ENCODE results near the gene PCGF5.
"Not testable (repeated sequence)": the region's sequence is repeated elsewhere in the genome, so short reads cannot be mapped to it uniquely, and the experiment has no call there.

The PCGF5 gene

GRCh38 chr10:91220194-91220953 is at the start of gene PCGF5:
TSS of gene PCGF5 (plus strand) at chr10:91220663. CDS start at chr10:91222872, 2,209 bp downstream.
- peak; percentile 88 for DNase-seq

GRCh38 chr10:91171485-91171884 is 49.0 kb upstream of the PCGF5 start:
- DNase-seq, result no peak

GRCh38 chr10:91172348-91172747 is 48.1 kb upstream of the PCGF5 start:
- no peak for DNase-seq

DNA sequence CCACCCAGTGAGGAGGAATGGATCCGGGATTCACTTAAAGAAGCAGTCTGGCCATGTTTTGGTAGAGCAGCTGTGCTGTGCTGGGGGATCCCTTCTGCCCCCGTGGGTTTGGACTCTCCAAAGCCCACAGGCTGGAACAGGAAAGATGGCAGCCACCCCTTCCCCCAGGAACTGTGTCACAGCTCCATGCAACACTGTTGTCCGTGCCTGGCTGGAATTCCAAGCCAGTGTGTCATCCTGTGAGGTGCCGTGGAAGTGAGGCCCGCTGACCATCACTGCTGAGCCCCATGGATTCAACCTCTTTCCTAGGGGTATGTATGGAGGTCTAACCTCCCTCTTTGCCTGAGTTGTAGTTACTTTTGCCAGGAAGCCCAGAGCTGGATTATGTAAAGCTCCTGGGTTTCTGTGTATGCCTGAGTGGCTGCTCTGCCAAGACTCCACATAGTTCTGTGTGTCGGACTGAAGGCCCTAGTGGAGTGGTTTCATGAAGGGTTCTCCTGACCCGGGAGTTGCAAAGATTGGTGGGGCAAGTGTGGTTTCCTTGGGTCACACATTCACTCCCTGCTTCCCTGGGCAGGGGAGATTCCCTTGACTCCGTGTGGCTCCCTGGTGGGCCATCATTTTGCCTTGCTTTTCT is 35.1 kb upstream of the PCGF5 start:
- DNase-seq, result no peak

DNA sequence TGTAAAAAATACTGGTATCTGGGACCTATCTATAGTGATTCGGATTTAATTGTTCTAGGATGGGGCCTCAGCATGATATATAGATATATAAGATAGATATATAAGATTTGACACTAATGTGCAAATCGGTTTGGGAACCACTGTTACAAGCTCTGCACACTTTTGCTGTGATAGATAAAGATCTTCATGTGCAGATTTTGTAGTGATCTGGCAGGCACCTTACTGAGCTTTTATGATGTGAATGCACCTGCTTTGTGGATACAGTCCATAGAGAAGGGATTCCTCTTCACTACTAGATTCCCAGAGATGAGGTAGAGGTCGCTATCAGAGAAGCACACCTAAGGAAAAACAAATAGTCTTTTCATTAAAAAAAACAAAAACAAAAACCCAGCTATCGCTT is 33.3 kb upstream of the PCGF5 start:
- DNase-seq, result no peak

GRCh38 chr10:91188010-91188409 is 32.5 kb upstream of the PCGF5 start:
- DNase-seq, result not testable (repeated sequence)

DNA sequence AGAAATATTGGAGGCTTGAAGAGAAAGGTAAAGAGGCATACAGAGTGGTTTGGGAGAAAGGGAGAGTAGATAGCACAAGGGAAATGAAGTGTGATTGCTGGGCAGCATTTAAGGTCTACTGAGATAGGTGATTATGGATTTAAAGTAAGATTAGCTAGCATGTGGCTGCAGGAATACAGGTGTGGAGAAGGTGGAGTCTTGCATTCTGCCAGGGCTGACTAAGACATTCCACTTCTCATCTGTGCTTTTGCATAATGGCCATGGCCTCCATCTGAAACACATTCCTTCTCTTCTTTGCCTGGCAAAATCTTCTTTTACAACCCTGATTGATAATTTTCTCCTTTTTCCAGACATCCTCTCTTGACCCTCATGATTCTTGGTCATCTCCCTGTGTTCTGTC is 31.6 kb upstream of the PCGF5 start:
- DNase-seq, result no peak

DNA sequence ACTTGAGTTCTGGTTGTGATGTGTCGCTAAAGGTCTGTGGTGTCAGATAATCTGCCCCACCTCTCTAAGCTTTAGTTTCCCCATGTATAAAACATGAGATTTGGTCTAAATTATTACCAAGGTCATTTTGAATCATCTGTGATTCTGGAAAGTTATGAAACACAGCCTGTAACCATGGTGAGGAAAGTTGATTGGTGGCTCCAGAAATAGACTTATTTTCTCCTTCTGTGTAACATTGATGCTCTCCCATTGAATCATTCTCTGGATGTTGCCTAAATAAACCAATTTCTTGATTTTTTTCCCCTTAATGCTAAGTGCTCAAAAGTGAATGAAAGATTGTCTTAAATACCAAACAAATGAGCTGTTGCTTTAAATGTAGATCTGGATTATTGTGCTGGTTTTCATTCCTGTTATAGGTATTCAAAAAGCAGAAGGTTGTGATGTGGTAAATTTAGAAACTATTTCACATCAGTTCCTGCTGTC is 30.0 kb upstream of the PCGF5 start:
- no peak for DNase-seq

GRCh38 chr10:91190876-91191583 is 29.4 kb upstream of the PCGF5 start:
- DNase-seq, result peak; percentile 67

- DNase-seq, result no peak
Observed at GRCh38 chr10:91191584-91191919, 28.9 kb upstream of the PCGF5 start.

- DNase-seq, result no peak
Observed at GRCh38 chr10:91194497-91195179, 25.8 kb upstream of the PCGF5 start.

DNA sequence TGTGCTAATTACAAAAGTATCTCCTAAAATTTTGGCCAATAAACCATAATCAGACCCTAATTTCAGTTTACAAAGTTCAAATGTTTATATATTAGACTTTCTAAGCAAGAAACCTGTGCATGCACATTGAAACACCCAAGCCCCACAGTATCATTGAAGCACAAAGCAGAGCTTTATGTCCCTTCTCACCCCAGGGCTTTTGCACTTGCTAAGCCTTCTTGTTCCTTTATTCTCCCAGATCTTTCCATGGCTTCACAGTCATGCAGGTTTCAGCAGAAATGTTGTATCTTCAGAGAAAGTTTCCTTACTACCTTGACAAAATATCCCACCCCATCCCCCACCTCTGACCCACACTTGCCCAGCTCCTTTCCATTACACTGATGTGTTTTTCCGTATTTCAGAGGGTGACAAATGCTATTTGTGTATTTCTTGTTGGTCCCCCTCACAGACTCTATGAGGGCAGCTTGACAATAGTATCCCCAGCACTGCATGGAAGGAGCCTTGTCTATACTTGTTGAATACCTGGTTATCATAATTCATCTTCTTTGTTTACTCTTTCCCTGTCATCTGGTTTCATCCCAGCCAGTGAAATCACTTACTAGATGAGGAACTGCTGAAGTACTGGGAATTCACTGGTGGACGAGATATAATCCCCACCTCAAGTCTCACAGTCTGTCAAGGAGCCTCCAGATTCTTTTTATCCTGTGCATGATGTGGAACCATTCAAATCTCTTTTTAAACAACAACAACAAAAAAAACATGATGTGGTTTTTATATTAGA is 24.0 kb upstream of the PCGF5 start:
- DNase-seq, result no peak

DNA sequence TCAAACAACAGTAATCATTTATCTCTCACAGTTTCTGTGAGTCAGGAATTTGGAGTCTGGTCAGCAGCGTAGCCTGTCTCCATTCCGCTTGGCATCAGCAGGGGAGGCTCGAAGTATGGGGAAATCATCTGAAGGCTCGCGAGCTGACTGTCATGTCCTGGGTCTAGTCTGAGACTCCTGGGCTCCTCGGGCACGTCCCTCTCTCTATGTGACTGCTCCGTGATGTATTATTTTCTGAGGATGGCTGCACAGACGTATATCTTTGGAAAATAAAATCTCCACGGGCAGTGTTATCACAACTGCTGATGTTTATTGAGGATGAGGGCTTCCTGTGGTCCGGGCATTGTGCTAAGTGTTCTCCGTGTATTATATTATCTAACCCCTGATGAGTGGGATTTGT is 23.3 kb upstream of the PCGF5 start:
- DNase-seq, result no peak

DNA sequence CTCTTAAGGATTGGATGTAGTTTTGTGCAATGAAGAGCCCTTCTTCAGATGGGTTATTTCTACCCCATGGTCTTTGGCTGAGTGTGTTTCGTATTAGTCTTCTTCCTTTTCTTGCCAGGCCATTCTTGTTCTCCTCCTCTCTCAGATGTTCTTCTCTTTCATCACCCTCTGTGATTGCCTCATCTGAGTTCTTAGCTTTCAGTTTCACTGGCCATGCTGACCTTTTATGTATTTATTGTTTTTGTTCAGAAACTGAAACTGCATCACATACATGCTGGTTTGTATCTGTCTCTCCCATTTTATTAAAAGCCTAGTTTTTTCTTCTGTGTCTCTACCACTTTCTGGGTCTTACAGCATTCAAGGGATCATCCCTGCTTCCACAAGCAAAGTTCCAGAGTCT is 21.7 kb upstream of the PCGF5 start:
- DNase-seq, result no peak

GRCh38 chr10:91200314-91201212 is 19.9 kb upstream of the PCGF5 start:
- DNase-seq, result no peak

DNA sequence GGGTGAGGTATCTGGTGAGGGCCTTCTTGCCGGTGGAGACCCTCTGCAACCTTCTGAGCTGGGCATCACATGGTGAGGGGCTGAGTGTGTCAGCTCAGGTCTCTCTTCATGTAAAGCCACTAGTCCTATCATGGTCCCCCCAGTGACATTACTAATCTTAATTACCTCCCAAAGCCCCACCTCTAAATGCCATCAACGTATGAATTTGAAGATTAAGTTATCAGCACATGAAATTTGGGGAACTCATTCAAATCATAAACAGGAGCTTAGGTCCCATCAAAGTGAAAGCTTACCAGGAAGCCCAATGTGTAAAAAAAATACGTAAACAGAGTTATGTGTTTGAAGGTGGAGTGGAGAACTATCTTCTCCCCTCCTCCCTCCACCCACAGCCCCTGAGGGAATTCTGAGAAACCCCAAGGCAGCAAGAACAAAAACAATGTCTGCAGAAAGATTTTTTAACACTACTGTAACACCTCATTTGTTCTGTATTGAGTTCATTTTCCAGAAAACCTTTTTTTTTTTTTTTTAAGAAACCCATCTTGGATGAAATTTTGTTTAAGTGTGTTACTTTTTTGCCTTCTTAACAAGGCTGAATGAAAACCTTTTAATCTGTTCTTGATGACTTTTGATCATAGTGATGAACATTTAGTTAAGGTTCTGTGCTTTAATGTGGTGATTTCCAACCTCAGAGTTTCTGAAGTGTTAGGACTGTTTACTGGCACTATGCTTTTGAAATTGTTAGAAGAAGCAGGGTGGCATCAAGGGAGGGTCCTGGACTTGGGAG is 19.1 kb upstream of the PCGF5 start:
- peak; percentile 63 for DNase-seq

DNA sequence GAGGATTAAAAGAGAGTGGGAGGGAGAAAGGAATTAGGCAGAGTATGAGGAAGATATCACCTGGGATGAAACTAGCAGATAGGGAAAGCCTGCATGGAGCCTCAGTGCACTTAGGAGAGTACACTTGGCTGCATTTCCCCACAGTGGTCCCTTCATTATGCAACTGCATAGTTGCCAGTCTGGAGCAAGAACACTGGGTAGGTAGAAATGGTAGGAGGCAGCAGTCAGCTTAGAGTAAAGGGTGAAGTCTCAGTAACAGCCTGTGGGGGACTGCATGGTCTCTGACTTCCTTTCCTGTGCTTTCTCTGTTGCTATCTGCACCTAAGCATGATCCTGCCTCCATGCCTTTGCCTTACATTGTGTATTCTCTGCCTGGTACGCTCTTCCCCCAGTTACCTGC is 14.0 kb upstream of the PCGF5 start:
- no peak for DNase-seq

- no peak for DNase-seq
Observed at GRCh38 chr10:91206837-91207474, 13.5 kb upstream of the PCGF5 start.

- no peak for DNase-seq
Observed at GRCh38 chr10:91208642-91209041, 11.8 kb upstream of the PCGF5 start.

DNA sequence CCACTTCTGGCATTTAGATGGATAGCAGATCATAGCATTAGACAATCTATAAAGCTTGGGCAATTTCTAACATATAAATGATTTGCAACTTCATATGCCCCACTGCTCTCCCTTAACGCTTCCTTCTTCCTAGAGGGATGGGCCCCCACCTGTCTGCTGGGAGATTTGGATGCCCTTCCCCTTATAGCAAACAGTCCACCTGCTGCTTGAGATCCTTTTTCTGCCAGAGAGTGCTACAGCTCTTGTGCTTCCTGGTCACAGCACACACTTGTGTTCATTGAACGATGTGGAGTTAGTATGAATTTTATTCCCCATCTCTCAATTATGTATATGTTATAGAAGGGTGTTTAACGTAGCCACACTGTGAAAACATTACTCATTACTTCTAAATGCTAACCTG is 10.4 kb upstream of the PCGF5 start:
- no peak for DNase-seq
